Stimulated activated naive CD8-positive, alpha-beta T cell treated with anti-CD3 and anti-CD28 coated beads, Interleukin-15, amount 100 ng/mL, for 72 hours (primary cell): ENCODE data around the gene SLC5A11.

Experiments used
- ATAC-seq: fragments of 150-1000 bp; cut with Tn5 transposase; 2 replicates; pipeline ENCODE4 v1.10.0; 2021; ENCODE audit warnings: mild to moderate bottlenecking, moderate library complexity
- DNase-seq, 2 donors: peaks; one replicate each; pipeline ENCODE4 v3.0.0; 2021 to 2022
- H3K27ac Mint-ChIP-seq, 2 donors: one replicate each; pipeline ENCODE4 v1.8.0; 2022; ENCODE audit warnings: mild to moderate bottlenecking in 2 of 2, mixed read lengths in 2 of 2, moderate library complexity in 2 of 2
- H3K27me3 Mint-ChIP-seq: one replicate; pipeline ENCODE4 v1.8.0; 2022; ENCODE audit warnings: mixed read lengths
- H3K4me1 Mint-ChIP-seq: one replicate; pipeline ENCODE4 v1.8.0; 2022; ENCODE audit warnings: mild to moderate bottlenecking, mixed read lengths
- H3K4me3 Mint-ChIP-seq, 2 donors: one replicate each; pipeline ENCODE4 v1.8.0; 2022; ENCODE audit warnings: mild to moderate bottlenecking in 2 of 2, mixed read lengths in 2 of 2, moderate library complexity in 1 of 2
- H3K9me3 Mint-ChIP-seq, 2 donors: one replicate each; pipeline ENCODE4 v1.8.0; 2022; ENCODE audit warnings: mixed read lengths in 2 of 2

SLC5A11 gene

DNA sequence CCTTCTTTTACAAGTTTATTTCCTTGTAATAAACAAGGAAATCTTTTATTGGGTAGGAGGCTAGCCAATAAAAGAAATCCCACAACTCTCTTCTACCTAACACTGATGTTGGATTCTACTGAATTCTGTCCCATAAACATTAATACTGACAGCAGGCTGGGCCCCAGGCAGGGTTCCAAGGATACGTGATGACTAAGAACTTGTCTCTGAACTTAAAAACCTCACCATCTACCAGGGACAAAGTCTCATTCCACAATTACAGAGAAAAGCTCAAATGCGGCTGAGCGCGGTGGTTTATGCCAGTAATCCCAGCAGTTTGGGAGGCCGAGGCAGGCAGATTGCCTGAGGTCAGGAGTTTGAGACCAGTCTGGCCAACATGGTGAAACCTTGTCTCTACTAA, 104.5 kb downstream of the SLC5A11 start:
- ATAC-seq (no peak), DNase-seq (no peak)
- H3K9me3 Mint-ChIP-seq: no peaks in the 10 kb centered on the region
- H3K4me3 Mint-ChIP-seq: no peak overlapping the region
- no peaks in the 10 kb centered on the region for H3K4me1 Mint-ChIP-seq
- H3K27me3 Mint-ChIP-seq: no peaks in the 10 kb centered on the region
- no peak overlapping the region for H3K27ac Mint-ChIP-seq

DNA sequence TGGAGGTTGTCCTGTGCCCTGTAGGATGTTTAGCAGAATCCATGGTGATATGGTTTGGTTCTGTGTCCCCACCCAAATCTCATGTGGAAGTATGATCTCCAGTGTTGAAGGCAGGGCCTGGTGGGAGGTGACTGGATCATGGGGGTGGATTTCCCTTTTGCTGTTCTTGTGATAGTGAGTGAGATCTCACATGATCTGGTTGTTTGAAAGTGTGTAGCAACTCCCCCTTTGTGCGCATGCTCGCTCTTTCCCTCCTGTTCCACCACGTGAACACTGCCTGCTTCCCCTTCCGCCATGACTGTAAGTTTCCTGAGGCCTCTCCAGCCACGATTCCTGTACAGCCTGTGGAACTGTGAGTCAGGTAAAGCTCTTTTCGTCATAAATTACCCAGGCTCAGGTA, 107.5 kb downstream of the SLC5A11 start:
- DNase-seq: no peak
- Mint-ChIP-seq H3K9me3 (no peaks in the 10 kb centered on the region), H3K4me3 (no peak overlapping the region), H3K27me3 (no peaks in the 10 kb centered on the region), H3K4me1 (no peaks in the 10 kb centered on the region), H3K27ac (no peak overlapping the region)
- ATAC-seq: no peak

DNA sequence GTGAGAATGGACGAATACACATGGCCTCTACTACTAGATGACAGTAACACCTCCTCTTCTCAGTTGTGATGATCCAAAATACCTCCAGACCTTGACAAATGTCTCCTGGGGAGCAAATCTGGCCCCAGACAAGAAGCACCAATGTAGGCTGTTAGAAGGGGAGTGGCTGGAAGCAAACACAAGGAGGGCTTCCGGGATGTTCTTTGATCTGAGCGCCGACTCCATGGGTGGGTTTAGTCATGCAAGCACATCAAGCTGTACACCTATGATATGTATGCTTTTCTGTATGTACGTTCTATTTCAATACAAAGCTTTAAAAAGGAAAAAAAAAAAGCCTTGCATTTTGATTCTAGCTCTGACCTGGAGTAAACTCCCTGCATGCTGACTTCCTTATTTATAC, 108.0 kb downstream of the SLC5A11 start:
- no peaks in the 10 kb centered on the region for H3K27me3 Mint-ChIP-seq

GRCh38 chr16:24954137-24954536, 108.4 kb downstream of the SLC5A11 start:
- H3K27ac Mint-ChIP-seq: no peak overlapping the region
- H3K9me3 Mint-ChIP-seq: no peaks in the 10 kb centered on the region
- H3K4me3 Mint-ChIP-seq: no peak overlapping the region
- no peak for DNase-seq
- no peaks in the 10 kb centered on the region for H3K4me1 Mint-ChIP-seq
- no peak for ATAC-seq
- no peaks in the 10 kb centered on the region for H3K27me3 Mint-ChIP-seq

More for the DNA sequence above, 108.0 kb downstream of the SLC5A11 start:
- no peak for DNase-seq
- Mint-ChIP-seq H3K4me3 (no peak overlapping the region), H3K9me3 (no peaks in the 10 kb centered on the region), H3K27ac (no peak overlapping the region), H3K4me1 (no peaks in the 10 kb centered on the region)
- ATAC-seq: no peak

GRCh38 chr16:24955975-24956731, 110.4 kb downstream of the SLC5A11 start:
- ATAC-seq (no peak), DNase-seq (no peak)
- Mint-ChIP-seq H3K27ac (peak overlapping the region in 1 of 2 donors; percentile 49), H3K4me3 (no peak overlapping the region), H3K9me3 (no peaks in the 10 kb centered on the region), H3K4me1 (no peaks in the 10 kb centered on the region), H3K27me3 (no peaks in the 10 kb centered on the region)

- no peak for ATAC-seq
- DNase-seq: no peak
- Mint-ChIP-seq H3K4me1 (no peaks in the 10 kb centered on the region), H3K9me3 (peaks cover 9 to 10% of the 10 kb centered on the region in 2 donors), H3K4me3 (no peak overlapping the region), H3K27me3 (no peaks in the 10 kb centered on the region), H3K27ac (peak overlapping the region in 1 of 2 donors; percentile 67)
Observed at GRCh38 chr16:24957887-24958286, 112.1 kb downstream of the SLC5A11 start.
